HG03025 (cell line): Measurements from ENCODE around the gene KRR1.
"Not testable (repeated sequence)": the region's sequence is repeated elsewhere in the genome, so short reads cannot be mapped to it uniquely, and the experiment has no call there.

ENCODE experiments used
- ATAC-seq: cut with Tn5 transposase; IDR thresholded peaks from one replicate; pipeline ENCODE4 v1.9.1; 2021; ENCODE audit warnings: mild to moderate bottlenecking, moderate library complexity; ENCODE audit not compliant: unreplicated experiment, low FRiP score

Gene KRR1

GRCh38 chr12:75526655-75527511 is 15.5 kb upstream of the KRR1 start:
- peak; percentile 96 for ATAC-seq

DNA sequence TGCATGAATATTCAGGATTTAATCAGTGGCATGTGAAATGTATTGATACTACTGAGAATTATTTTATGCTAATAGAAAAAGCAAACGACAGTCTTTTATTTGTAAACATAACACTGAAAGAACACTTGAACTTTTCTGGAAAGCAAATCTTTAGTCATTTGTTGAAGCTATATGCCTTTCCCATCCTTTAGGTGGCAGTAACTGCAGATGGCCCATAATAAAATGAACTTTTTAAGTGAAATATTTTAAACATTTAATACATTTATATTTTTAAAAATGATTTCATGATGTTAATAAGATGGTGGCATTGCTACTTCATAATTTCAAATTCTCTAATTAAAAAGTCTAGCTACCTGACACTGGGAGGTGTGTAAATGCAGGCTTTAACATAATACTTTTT is 13.9 kb upstream of the KRR1 start:
- ATAC-seq = no peak

GRCh38 chr12:75522124-75522523 is 10.7 kb upstream of the KRR1 start:
- not testable (repeated sequence) for ATAC-seq

- not testable (repeated sequence) for ATAC-seq
These were observed 9.8 kb upstream of the KRR1 start for GRCh38 chr12:75521224-75521623.

GRCh38 chr12:75509621-75510020 is 1.8 kb downstream of the KRR1 start:
- ATAC-seq = no peak

DNA sequence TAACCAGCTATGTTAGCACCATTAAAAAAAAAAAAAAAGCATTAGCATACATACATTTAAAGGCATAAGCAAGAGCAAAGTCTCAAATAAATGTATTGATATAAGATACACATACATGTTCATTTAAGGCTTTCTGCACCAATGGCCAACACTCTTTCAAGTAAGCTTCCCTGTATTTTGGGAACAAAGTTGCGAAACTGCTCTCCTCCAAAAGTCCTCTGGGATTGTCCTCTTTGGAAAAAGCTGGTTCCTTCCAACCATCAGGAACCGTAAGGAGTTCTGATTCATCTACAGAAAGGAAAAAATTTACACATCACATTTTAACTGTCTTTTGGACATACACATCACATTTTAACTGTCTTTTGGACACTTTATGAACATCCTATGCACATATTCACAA is 3.2 kb downstream of the KRR1 start:
- ATAC-seq = no peak

DNA sequence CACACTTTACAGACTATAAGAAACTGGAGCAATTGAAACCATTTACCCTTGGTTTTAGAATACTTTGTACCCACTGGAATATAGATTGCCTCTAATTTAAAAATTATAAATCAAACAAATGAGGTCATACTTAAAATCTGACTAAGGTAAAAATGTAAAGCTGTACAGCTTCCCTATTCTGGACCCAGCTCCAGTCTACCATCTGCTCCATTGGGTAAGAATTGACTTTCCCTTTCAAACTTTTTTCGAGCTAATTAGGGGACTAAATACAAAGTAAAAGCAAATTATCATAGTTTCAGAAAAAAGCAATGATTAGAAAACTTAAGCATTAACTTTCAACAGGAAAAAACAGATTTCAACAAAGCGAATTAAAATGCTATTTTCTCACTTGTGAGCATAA is 4.3 kb downstream of the KRR1 start:
- no peak for ATAC-seq

- no peak for ATAC-seq
These were observed 5.6 kb downstream of the KRR1 start for GRCh38 chr12:75505706-75506312.

DNA sequence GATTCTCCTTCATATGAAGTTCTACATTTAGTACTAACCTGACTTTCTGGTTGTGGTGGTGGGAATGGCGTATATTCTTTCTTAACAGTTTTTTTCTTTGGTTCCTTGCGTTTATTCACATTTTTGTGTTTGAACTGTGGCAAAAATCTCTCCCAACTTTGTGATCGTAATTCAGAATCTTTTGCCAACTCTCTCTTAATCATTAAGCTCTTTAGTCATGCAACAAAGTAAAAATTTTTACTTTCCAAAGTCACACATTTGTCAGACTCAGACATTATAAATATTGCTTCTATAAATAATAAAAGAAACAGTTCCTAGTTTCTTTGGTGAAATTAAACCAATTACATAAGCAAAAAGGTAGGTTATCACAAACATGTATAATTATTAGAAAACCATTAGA is 7.5 kb downstream of the KRR1 start:
- no peak for ATAC-seq

DNA sequence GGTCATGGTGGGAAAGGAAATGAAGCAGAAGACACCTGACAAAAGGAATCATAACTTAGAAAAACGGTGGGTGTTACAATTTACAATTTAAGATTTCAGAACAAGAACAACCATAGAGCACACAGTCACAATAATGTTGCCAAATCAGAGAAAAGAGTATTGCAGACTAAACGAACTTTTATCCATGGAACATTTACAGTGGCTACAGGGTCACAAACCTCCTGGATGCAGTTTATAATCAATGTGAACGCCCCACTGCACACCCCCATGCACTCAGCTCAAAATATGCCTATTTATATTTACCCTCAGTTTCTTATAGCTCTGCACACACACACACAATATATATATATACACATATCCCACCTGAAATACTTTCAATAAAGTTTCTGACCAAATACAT is 8.0 kb downstream of the KRR1 start:
- ATAC-seq = no peak

DNA sequence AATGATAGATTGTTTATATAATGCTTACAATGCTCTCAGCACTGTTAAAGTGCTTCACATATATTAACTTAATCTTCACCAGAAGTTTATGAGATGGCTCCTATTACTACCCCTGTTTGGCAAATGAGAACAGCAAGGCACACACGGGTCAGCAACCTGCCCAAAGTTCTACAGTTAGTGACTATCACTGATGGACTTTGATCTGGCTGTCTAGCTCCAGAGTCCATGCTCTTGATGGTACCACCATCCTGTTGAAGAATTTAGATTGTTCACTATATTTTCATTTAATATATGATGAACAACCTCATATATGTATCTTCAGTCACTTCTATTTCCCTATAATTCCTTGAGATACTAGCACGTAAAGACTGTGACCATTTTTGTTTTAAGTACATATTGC is 20.2 kb downstream of the KRR1 start:
- ATAC-seq = no peak

DNA sequence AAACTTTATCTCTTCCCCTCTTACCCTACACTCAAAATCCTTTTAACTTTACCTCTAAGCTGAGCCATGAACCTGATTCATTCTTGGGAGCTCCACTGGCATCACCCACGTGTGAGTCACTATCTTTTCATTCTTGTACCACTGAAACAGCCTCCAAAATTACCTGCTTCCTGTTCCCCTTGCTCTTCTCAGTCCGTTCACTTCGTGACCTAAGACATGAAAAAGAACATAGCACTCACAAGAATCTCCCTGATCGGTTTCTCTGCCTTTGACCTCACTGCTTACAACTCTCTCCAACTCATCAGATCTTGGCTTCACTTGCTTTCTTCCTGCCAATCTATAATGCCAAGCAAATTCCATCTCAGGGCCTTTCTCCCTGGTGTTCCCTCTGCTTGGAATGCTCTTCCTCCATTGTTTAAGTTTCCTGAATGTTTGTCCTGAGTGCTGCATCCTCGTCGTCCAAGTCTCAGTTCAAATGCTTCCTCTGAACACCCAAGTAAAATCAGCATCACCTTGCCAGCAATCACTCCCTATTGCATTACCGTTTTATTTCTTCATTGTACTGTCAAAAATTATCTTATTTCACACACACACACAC is 21.7 kb downstream of the KRR1 start:
- ATAC-seq = peak; percentile 57

DNA sequence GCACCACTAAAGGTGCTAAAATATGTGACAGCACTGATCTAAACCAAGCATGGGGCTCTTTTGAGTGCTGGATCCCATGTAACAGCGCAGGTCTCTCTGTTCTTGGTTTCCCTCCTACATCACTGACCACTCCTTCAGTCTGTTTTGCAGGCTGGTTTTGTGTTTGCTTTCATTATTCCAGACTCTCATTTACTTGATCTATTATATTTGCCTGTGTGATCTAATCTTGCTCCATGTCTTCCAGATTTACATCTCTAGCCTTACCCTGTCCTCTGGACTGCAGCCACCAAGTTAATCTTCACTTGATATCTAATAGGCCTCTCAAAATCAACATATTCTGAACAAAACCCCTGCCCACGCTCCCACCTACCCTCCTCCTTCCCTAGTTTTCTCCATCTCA is 22.2 kb downstream of the KRR1 start:
- no peak for ATAC-seq

DNA sequence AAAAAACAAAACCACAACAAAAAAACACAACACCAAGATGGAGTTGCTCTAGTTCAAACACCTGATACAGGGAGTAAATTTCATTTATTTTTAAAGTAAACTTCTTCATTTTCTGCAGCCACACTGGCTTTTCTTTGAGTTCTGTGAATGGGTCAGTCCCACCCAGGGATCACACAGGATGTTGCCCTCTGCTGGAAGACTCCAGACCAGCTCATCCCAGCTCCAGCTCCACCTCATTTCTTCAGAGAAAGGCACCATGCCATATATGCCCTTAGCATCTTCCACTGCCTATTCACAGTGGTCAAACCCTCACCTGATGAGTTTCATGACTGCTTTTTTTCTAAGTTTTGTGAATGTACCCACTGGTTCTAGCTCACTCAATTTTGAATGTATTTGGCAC is 22.9 kb downstream of the KRR1 start:
- no peak for ATAC-seq

DNA sequence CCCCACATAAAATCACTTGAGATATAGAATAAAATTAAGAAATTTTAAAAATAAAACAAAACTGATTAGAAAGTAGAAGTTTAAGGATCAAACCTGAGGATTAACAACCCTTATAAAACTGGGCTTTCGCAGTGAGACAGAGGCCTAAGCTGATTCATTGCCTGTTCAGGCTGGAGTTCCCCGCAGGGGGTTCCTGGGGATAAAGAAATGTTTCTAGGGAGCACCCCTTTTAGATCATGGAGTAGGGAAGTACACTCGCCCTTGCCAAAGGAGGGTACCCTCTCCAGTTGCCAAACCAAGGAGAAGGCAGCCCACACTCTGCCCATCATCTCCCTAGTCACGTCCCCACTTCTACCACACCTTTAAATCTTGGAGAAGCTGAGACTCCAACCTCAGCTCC is 24.1 kb downstream of the KRR1 start:
- ATAC-seq = no peak

- ATAC-seq = not testable (repeated sequence)
These were observed 27.0 kb downstream of the KRR1 start for GRCh38 chr12:75484450-75484849.

- ATAC-seq = no peak
These were observed 28.0 kb downstream of the KRR1 start for GRCh38 chr12:75483431-75483830.

GRCh38 chr12:75482646-75483045 is 28.8 kb downstream of the KRR1 start:
- no peak for ATAC-seq

GRCh38 chr12:75481774-75482173 is 29.6 kb downstream of the KRR1 start:
- no peak for ATAC-seq

- ATAC-seq = peak; percentile 26
These were observed 30.2 kb downstream of the KRR1 start for GRCh38 chr12:75481013-75481705.

DNA sequence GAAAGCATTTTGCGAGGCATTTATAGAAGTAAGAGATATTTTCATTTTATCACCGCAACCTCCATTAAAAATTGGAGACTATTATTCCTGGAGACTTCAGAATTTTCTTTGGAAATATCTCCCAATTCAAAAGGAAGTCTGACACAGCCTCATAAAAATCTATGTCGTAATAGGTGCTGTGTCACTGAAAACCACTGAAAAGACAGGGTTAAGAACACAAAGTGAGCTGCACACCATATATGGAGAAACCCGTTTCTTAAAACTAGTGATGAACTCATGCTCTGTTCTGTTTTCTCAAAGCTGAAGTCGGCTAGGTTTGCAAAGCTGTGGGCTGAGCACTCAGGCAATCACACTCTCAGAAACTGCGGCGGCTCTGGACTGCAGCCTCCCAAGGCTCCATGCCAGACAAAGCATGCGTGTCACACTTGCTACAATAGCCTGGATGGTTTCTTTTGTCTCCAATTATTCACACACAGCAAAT is 30.9 kb downstream of the KRR1 start, which contains the start of gene GLIPR1:
Gene GLIPR1, plus strand, starts transcription at position 287 of the 481 bp plus-strand sequence. Its CDS starts 126 bp downstream, at position 413.
- ATAC-seq = peak; percentile 96
